Activated naive CD8-positive, alpha-beta T cell (primary cell): ENCODE results near the gene BRI3.
A peak's percentile ranks its signal among the peaks of the same experiment; 100 is the strongest.

ENCODE experiments used
- H3K27ac Mint-ChIP-seq: one replicate; pipeline ENCODE4 v1.8.0; 2021; ENCODE audit warnings: mixed read lengths
- H3K27me3 Mint-ChIP-seq: one replicate; pipeline ENCODE4 v1.8.0; 2021; ENCODE audit warnings: mixed read lengths
- H3K36me3 Mint-ChIP-seq: one replicate; pipeline ENCODE4 v1.8.0; 2021; ENCODE audit warnings: mixed read lengths
- H3K4me1 Mint-ChIP-seq: one replicate; pipeline ENCODE4 v1.8.0; 2021; ENCODE audit warnings: low read depth, mixed read lengths
- H3K4me3 Mint-ChIP-seq: one replicate; pipeline ENCODE4 v1.8.0; 2021; ENCODE audit warnings: mild to moderate bottlenecking, mixed read lengths
- H3K9me3 Mint-ChIP-seq: one replicate; pipeline ENCODE4 v1.8.0; 2021; ENCODE audit warnings: low read depth, mixed read lengths

BRI3 gene

DNA sequence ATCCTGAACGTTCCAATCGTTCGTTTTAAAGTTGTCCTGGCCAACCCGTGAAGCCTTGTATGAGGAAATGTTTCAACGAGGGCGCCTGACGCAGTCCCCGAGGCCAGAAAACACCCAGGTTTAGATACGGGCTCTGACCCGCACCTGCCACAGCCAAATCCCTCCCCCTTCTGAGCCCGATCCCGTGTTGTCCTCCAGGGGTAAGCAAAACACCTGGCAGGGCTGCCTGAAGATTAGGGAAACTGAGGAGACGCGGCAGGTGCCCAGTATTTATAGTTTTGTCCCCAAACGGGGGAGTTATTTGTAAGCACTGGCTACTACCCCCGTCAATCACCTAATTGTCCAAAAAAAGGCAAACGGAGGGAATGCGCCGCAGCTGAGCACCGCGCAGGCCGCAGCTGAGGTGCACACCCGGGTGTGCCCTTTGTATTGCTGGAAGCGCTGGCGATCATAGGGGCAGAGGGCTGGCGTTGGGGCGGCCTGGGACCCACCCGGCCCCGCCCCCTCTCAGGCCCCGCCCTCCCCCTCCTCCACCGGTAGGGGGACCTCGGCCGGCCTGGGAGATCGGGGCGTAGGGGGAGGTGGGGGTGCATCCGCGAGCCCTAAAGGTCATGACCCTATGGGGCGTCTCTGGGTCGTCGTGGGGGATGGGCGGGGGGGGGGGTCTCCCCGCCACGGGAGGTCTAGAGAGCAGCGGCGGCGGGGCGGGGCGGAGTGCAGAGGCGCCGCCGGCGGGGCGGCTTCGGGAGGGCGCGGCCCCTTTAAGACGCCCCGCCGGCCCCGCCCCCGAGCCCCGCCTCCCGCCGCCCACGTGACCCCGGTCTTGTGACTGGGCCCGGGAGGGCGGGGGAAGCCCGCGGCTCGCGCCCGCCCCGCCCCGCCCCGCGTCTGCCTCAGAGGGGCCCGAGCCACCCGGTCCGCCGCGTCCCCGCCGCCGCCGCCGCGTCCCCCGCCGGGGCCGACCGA is at the start of gene BRI3:
BRI3 (plus strand) TSS at position 896 of the 966 bp plus-strand sequence. CDS start 110 bp downstream, outside the sequence.
- no peaks in the 10 kb centered on the region for H3K9me3 Mint-ChIP-seq
- H3K36me3 Mint-ChIP-seq: no peaks in the 10 kb centered on the region
- H3K4me3 Mint-ChIP-seq: peak within 1 kb of the TSS; percentile 88
- no peaks in the 10 kb centered on the region for H3K27me3 Mint-ChIP-seq
- peak within 1 kb of the TSS; percentile 80 for H3K27ac Mint-ChIP-seq
- H3K4me1 Mint-ChIP-seq: peaks cover 27% of the 10 kb centered on the region

DNA sequence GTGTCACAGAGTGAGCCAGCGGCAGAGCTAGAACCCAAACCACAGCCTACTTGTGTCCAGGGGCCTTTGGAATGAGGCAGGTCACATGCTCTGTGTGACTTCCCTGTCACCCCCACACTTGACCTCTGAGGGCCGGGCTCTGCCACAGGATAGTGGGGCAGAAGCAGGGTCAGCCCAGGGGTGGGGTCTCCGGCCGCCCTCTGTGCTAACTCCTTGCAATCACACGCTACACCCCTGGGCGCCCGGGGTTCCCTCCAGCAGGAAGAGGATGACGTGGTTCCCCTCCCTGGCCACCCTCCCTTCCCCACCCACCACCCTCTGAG is 49.3 kb upstream of the BRI3 start:
- Mint-ChIP-seq H3K27me3 (no peaks in the 10 kb centered on the region), H3K9me3 (no peaks in the 10 kb centered on the region), H3K27ac (no peak overlapping the region), H3K36me3 (no peaks in the 10 kb centered on the region), H3K4me1 (no peaks in the 10 kb centered on the region), H3K4me3 (no peak overlapping the region)

DNA sequence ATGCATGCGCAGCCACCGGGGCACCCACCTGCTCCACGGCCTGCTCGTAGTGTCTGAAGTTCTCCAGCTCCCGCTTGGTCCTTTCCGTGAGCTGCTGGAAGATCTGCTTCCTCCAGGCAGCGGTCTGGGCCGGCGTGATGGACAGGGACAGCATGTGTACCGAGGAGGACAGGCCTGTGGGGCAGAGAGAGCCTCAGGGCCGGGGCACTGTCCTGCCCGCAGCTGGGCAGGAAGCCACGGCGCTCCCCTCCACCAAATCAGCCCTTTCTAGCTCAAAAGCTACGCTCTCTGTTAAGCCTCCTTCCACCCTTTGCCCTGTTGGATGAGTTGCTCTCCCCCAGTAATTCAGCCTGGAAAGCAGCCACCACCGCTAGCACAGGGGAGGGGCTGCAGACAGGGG is 48.7 kb upstream of the BRI3 start:
- Mint-ChIP-seq H3K36me3 (no peaks in the 10 kb centered on the region), H3K9me3 (no peaks in the 10 kb centered on the region), H3K4me1 (no peaks in the 10 kb centered on the region), H3K27ac (no peak overlapping the region), H3K27me3 (no peaks in the 10 kb centered on the region), H3K4me3 (no peak overlapping the region)

GRCh38 chr7:98233219-98234070 is 48.0 kb upstream of the BRI3 start:
- no peaks in the 10 kb centered on the region for H3K36me3 Mint-ChIP-seq
- H3K9me3 Mint-ChIP-seq: no peaks in the 10 kb centered on the region
- H3K27ac Mint-ChIP-seq: no peak overlapping the region
- no peak overlapping the region for H3K4me3 Mint-ChIP-seq
- no peaks in the 10 kb centered on the region for H3K4me1 Mint-ChIP-seq
- H3K27me3 Mint-ChIP-seq: no peaks in the 10 kb centered on the region

- H3K9me3 Mint-ChIP-seq: no peaks in the 10 kb centered on the region
- no peaks in the 10 kb centered on the region for H3K36me3 Mint-ChIP-seq
- H3K27ac Mint-ChIP-seq: no peak overlapping the region
- H3K4me1 Mint-ChIP-seq: no peaks in the 10 kb centered on the region
- no peaks in the 10 kb centered on the region for H3K27me3 Mint-ChIP-seq
- H3K4me3 Mint-ChIP-seq: no peak overlapping the region
Measured at GRCh38 chr7:98234429-98235147, 46.9 kb upstream of the BRI3 start.

- H3K9me3 Mint-ChIP-seq: no peaks in the 10 kb centered on the region
- no peak overlapping the region for H3K4me3 Mint-ChIP-seq
- no peaks in the 10 kb centered on the region for H3K4me1 Mint-ChIP-seq
- H3K27me3 Mint-ChIP-seq: no peaks in the 10 kb centered on the region
- no peaks in the 10 kb centered on the region for H3K36me3 Mint-ChIP-seq
- H3K27ac Mint-ChIP-seq: no peak overlapping the region
Measured at GRCh38 chr7:98235901-98236300, 45.6 kb upstream of the BRI3 start.

- no peaks in the 10 kb centered on the region for H3K9me3 Mint-ChIP-seq
Measured at GRCh38 chr7:98236355-98237185, 44.9 kb upstream of the BRI3 start.

DNA sequence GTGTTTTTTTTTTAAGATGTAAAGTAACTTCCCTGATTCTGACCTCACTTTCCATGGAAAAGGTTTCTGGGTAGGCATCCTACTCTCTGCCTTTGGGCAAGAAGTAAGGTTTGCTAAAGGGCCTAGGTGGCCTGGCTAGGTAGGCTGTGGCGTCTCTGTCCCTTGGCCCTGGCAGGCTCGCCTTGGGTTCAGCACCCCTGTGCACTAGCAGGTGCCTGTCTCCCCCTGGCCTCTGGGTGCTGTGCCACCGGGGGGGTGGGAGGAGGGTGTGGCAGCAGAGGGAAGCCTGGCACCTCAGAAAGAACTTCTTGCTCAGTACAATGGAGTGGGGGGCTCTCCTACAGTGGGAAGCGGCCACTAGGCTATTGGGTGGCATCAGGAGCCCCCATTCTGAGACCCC is 43.4 kb upstream of the BRI3 start:
- Mint-ChIP-seq H3K9me3 (no peaks in the 10 kb centered on the region), H3K36me3 (no peaks in the 10 kb centered on the region), H3K4me3 (no peak overlapping the region), H3K27ac (no peak overlapping the region), H3K4me1 (no peaks in the 10 kb centered on the region), H3K27me3 (no peaks in the 10 kb centered on the region)

More at GRCh38 chr7:98236355-98237185, 44.9 kb upstream of the BRI3 start:
- Mint-ChIP-seq H3K27me3 (no peaks in the 10 kb centered on the region), H3K36me3 (no peaks in the 10 kb centered on the region), H3K27ac (no peak overlapping the region), H3K4me1 (no peaks in the 10 kb centered on the region), H3K4me3 (no peak overlapping the region)

GRCh38 chr7:98238976-98239375 is 42.5 kb upstream of the BRI3 start:
- H3K4me3 Mint-ChIP-seq: no peak overlapping the region
- H3K9me3 Mint-ChIP-seq: no peaks in the 10 kb centered on the region
- H3K4me1 Mint-ChIP-seq: no peaks in the 10 kb centered on the region
- no peaks in the 10 kb centered on the region for H3K27me3 Mint-ChIP-seq
- H3K36me3 Mint-ChIP-seq: no peaks in the 10 kb centered on the region
- no peak overlapping the region for H3K27ac Mint-ChIP-seq

DNA sequence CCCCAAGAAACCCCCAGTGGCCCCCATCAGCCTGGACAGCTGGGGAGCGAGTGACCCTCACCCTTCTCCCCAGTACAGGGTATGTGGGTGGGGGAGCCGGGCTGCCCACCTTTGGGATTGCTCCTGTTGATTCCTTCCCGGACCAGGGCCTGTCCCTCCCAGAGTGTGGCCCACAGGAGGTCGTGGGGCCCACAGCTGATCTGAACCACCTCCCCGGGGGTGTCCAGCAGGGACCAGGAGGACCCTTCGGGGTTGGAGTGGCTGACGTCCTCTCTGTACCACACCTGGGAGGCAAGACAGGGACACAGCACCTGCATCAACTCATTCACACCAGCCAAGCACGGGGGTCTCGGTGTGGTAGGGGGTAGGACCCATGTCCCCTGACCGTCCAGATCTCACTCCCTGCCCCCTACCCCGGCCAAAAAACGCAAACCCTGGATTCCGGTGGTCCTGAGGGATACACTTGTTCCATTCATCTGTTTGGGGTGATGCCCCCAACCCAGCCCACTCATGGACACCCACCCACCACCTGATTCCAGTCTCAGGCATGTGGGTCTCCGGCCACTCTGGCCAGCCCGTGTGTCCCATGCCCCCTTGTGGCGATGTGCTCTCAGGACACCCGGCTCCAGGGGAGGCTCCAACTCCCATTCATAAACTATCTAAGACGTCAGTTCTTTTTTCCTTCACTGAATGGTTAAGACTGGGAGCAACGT is 40.4 kb upstream of the BRI3 start:
- Mint-ChIP-seq H3K4me3 (no peak overlapping the region), H3K9me3 (no peaks in the 10 kb centered on the region), H3K27ac (no peak overlapping the region), H3K27me3 (no peaks in the 10 kb centered on the region), H3K4me1 (no peaks in the 10 kb centered on the region), H3K36me3 (no peaks in the 10 kb centered on the region)

DNA sequence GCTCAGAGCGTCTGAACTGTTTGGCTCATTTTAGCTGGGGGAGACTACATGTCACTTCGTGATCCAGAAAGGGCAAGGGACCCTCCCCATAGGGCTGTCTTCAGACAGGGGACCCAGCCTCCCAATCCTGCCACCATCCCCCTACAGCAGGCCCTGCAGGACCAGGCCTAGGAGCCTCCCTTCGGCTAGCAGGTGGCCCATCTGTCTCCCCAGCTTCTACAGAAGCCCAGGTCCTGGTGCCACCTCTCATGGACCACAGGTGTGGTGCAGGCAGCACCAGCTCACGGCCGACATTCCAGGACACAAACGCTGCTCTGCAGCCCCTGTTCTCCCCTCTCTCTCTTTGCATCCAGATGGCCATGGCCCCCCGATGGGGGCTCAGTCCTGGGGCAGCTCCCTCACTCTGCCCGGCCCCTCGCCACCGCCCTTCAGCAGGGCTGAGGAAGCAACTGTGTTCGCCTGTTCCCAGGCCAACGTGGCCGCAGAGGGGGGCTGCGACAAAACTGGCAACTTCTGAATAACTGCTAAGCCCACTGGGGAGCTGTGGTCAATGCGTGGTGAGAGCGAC is 39.7 kb upstream of the BRI3 start:
- Mint-ChIP-seq H3K36me3 (no peaks in the 10 kb centered on the region), H3K4me1 (no peaks in the 10 kb centered on the region)

DNA sequence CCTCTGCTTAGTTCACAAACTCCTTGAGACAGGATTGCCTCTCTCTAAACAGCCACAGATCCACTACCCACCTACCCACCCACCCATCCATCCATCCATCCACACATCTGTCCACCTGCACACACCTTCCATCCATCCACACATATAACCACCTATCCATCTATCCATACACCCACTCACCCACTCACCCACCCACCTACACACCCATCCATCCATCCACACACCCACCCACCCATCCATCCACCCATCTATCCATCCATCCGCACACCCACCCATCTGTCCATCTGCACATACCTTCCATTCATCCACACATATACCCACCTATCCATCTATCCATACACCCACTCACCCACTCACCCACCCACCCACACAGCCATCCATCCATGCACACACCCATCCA is 39.1 kb upstream of the BRI3 start:
- H3K9me3 Mint-ChIP-seq: no peaks in the 10 kb centered on the region
- H3K4me1 Mint-ChIP-seq: peaks cover 3% of the 10 kb centered on the region
- H3K4me3 Mint-ChIP-seq: no peak overlapping the region
- no peaks in the 10 kb centered on the region for H3K27me3 Mint-ChIP-seq
- no peak overlapping the region for H3K27ac Mint-ChIP-seq
- no peaks in the 10 kb centered on the region for H3K36me3 Mint-ChIP-seq

More for the DNA sequence above, 39.7 kb upstream of the BRI3 start:
- no peaks in the 10 kb centered on the region for H3K9me3 Mint-ChIP-seq
- H3K27ac Mint-ChIP-seq: no peak overlapping the region
- no peaks in the 10 kb centered on the region for H3K27me3 Mint-ChIP-seq
- no peak overlapping the region for H3K4me3 Mint-ChIP-seq

- Mint-ChIP-seq H3K36me3 (no peaks in the 10 kb centered on the region), H3K4me1 (peaks cover 6% of the 10 kb centered on the region), H3K27ac (no peak overlapping the region), H3K4me3 (no peak overlapping the region), H3K9me3 (no peaks in the 10 kb centered on the region), H3K27me3 (no peaks in the 10 kb centered on the region)
Measured at GRCh38 chr7:98242934-98243333, 38.6 kb upstream of the BRI3 start.
